A673 (cell line): ENCODE measurements around the gene ENPP1. TPM values are rescaled to one million over a fixed set of nuclear protein-coding genes. Genes with fewer than 3 reads are reported as not detected.

Source experiments
- BruUV-seq: library from RNA; stranded (reverse); fragments of 400-500 nt; replicated peaks from 2 replicates; lab custom pipeline; 2021; lab: Mats Ljungman, UMichigan
- CTCF ChIA-PET: fragments of 300-600 bp; sonication (Branson Sonifier 250); formaldehyde crosslinking; loops from one replicate; lab custom pipeline; 2022; ENCODE audit warnings: antibody characterized with exemption; lab: Charles Lee
- POLR2A ChIA-PET: fragments of 300-600 bp; sonication (Branson Sonifier 250); formaldehyde crosslinking; loops from one replicate; lab custom pipeline; 2022; ENCODE audit warnings: antibody characterized with exemption; ENCODE audit not compliant: low non-redundant PET; lab: Charles Lee
- DNase-seq: peaks from one replicate; pipeline ENCODE4 v3.0.0-alpha.2; 2015; ENCODE audit warnings: low spot score
- H3K27ac ChIP-seq: fragments of 200-600 bp; sonication (generic); 2 replicates; pipeline ENCODE4 v1.5.1; 2016; ENCODE audit warnings: mixed run types, low read depth, mild to moderate bottlenecking, mixed read lengths, antibody characterized with exemption, low read length; ENCODE audit not compliant: poor library complexity, severe bottlenecking
- H3K27me3 ChIP-seq: fragments of 200-600 bp; sonication (generic); replicated peaks from 2 replicates; pipeline ENCODE4 v1.6.1; 2017; ENCODE audit warnings: mixed run types, low read depth, mild to moderate bottlenecking, mixed read lengths, antibody characterized with exemption, low read length; ENCODE audit not compliant: insufficient read depth, poor library complexity
- H3K36me3 ChIP-seq: fragments of 200-600 bp; sonication (generic); 2 replicates; pipeline ENCODE4 v1.6.1; 2016; ENCODE audit warnings: mixed run types, mild to moderate bottlenecking, mixed read lengths, antibody characterized with exemption, low read length; ENCODE audit not compliant: insufficient read depth, poor library complexity, severe bottlenecking
- H3K4me1 ChIP-seq: fragments of 200-600 bp; sonication (generic); 2 replicates; pipeline ENCODE4 v1.6.1; 2017; ENCODE audit warnings: mixed run types, mild to moderate bottlenecking, mixed read lengths, antibody characterized with exemption, low read length; ENCODE audit not compliant: insufficient read depth, poor library complexity, severe bottlenecking
- H3K4me3 ChIP-seq: fragments of 200-600 bp; sonication (generic); 2 replicates; pipeline ENCODE4 v1.5.1; 2016; ENCODE audit warnings: low read depth, mixed run types, mild to moderate bottlenecking, mixed read lengths, low read length; ENCODE audit not compliant: poor library complexity, severe bottlenecking
- H3K9me3 ChIP-seq: fragments of 200-600 bp; sonication (generic); 2 replicates; pipeline ENCODE4 v1.6.1; 2016; ENCODE audit warnings: mixed run types, low read depth, mild to moderate bottlenecking, mixed read lengths, antibody characterized with exemption, low read length; ENCODE audit not compliant: poor library complexity, severe bottlenecking
- CTCF ChIP-seq: fragments of 300-800, 200-600 bp; sonication (generic); conservative IDR thresholded peaks from 2 replicates; pipeline ENCODE4 v1.5.1; 2017; ENCODE audit warnings: low read depth, mild to moderate bottlenecking, antibody characterized with exemption, low read length, moderate library complexity, mixed read lengths
- EZH2 ChIP-seq: fragments of 200-600 bp; sonication (generic); IDR thresholded peaks from 2 replicates; pipeline ENCODE4 v1.6.1; 2017; ENCODE audit warnings: borderline replicate concordance, low read depth, mild to moderate bottlenecking, mixed read lengths, antibody characterized with exemption, low read length; ENCODE audit not compliant: poor library complexity, severe bottlenecking
- intact Hi-C: fragments of 100-400 bp; cut with micrococcal nuclease; formaldehyde crosslinking; loops from one replicate; pipeline ENCODE4 v1.10.0; 2022; ENCODE audit not compliant: unreplicated experiment
- total RNA-seq: library from RNA; stranded (reverse); gene quantifications from 2 replicates; pipeline ENCODE4 v1.2.3, GENCODE V29; 2021

Gene ENPP1
- total RNA-seq, 1 experiment from 2014 or later: 19.5 TPM

DNA sequence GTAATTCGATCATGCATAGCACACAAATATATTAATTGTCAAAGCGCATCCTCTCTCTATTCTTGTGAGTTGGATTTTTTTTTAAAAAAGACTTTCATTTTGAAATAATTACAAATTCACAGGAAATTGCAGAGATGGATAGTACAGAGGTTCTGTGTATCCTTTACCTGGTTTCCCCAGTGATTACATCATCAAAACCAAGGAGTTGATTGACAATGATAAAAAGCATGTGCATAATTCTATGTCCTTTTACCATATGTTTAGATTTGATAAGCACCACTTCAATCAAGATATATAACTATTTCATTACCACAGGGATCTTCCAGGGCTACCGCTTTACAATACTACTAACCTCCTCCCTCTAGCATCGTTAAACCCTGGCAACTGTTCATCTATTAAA, 103.1 kb downstream of the ENPP1 start:
- POLR2A ChIA-PET: no interaction called here
- H3K36me3 ChIP-seq: no peaks in the 10 kb centered on the region
- peak overlapping the region; percentile 2 for H3K4me3 ChIP-seq
- H3K27me3 ChIP-seq: no peaks in the 10 kb centered on the region
- no peak for TF ChIP-seq CTCF
- TF ChIP-seq EZH2: no peak
- DNase-seq: peak; percentile 21
- intact Hi-C loops: loop anchor here (1.0 kb wide), 1 partner anchor 217 kb away; no protein-coding TSS in a partner anchor
- H3K4me1 ChIP-seq: peaks cover 15% of the 10 kb centered on the region
- CTCF ChIA-PET: interaction anchor here (0.5 kb wide), 1 partner anchor 227 kb away, joined by 7 read pairs; no protein-coding TSS in a partner anchor
- no peaks in the 10 kb centered on the region for H3K9me3 ChIP-seq
- no peak overlapping the region for H3K27ac ChIP-seq
- no TSS peak for BruUV-seq

GRCh38 chr6:131911951-131912350, 104.1 kb downstream of the ENPP1 start:
- Histone ChIP-seq H3K27me3 (no peaks in the 10 kb centered on the region), H3K4me1 (peaks cover 15% of the 10 kb centered on the region), H3K27ac (no peak overlapping the region), H3K4me3 (no peak overlapping the region), H3K9me3 (no peaks in the 10 kb centered on the region), H3K36me3 (no peaks in the 10 kb centered on the region)
- POLR2A ChIA-PET: no interaction called here
- DNase-seq: no peak
- BruUV-seq: no TSS peak
- CTCF ChIA-PET: no interaction called here
- intact Hi-C loops: no loop called here
- TF ChIP-seq CTCF: no peak
- TF ChIP-seq EZH2: no peak

DNA sequence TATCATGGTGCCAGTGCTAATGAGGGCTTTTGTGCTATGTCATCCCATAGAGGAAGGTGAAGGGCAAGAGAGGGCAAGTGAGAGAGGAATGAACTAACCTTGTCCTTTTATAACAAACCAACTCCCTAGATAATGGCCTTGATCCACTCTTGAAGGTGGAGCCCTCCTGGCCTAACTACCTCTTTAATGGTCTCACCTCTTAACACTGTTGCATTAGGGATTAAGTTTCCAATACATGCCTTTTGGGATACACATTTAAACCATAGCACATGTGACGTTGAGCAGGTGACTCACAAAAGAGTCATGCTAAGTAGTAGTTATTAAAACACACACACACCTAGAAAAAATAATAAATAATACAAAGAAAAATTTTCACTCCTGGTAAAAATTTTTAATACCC, 106.4 kb downstream of the ENPP1 start:
- H3K4me1 ChIP-seq: peaks cover 15% of the 10 kb centered on the region
- CTCF ChIA-PET: interaction anchor here (1.7 kb wide), 1 partner anchor 9 kb away, joined by 6 read pairs; no protein-coding TSS in a partner anchor
- no peak for DNase-seq
- no peaks in the 10 kb centered on the region for H3K36me3 ChIP-seq
- POLR2A ChIA-PET: no interaction called here
- no peaks in the 10 kb centered on the region for H3K27me3 ChIP-seq
- intact Hi-C loops: no loop called here
- H3K9me3 ChIP-seq: no peaks in the 10 kb centered on the region
- no peak overlapping the region for H3K27ac ChIP-seq
- no peak for TF ChIP-seq EZH2
- TF ChIP-seq CTCF: no peak
- no TSS peak for BruUV-seq
- no peak overlapping the region for H3K4me3 ChIP-seq
